Epithelial cell of esophagus (primary cell): ENCODE measurements around the gene TTC9B.

Experiments used
- DNase-seq: peaks from one replicate; pipeline ENCODE4 v3.0.0; 2010; ENCODE audit warnings: low read depth
- H3K4me3 ChIP-seq: 2 replicates; pipeline ENCODE4 v1.5.1; 2011; ENCODE audit warnings: mild to moderate bottlenecking, low read length, control low read depth
- CTCF ChIP-seq: IDR thresholded peaks from 2 replicates; pipeline ENCODE4 v1.5.1; 2011; ENCODE audit warnings: low read depth, mild to moderate bottlenecking, low read length, control low read depth, inconsistent platforms; ENCODE audit not compliant: insufficient read depth; ENCODE audit errors: missing control alignments

TTC9B gene

DNA sequence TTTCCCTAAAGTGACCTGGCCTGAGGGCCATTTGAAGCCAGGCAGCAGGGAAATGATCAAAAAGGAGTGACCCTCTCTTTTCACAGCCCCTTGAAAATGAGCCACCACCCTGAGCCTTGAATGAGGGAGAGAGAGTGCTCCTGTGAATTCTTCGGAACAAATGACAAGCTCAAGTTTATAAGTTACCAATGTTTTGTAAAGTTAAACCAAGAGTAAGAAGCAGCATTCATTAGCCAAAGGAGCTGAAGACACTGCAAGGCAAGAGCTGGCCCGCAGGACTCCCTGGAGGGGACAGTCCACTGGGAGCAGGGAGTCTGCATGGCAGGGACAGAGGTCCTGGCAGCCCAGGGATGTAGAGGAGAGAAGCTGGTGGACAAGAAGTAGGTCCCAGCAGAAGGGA lies 25.0 kb upstream of the TTC9B start:
- no peak for TF ChIP-seq CTCF
- DNase-seq, result no peak
- H3K4me3 ChIP-seq, result no peak overlapping the region

GRCh38 chr19:40242480-40242879 lies 24.3 kb upstream of the TTC9B start:
- H3K4me3 ChIP-seq, result no peak overlapping the region
- TF ChIP-seq CTCF, result no peak
- no peak for DNase-seq

GRCh38 chr19:40241809-40242384 lies 23.7 kb upstream of the TTC9B start:
- TF ChIP-seq CTCF, result no peak
- DNase-seq, result no peak
- H3K4me3 ChIP-seq, result no peak overlapping the region

GRCh38 chr19:40241125-40241808 lies 23.1 kb upstream of the TTC9B start:
- TF ChIP-seq CTCF, result no peak
- no peak overlapping the region for H3K4me3 ChIP-seq

GRCh38 chr19:40240332-40240731 lies 22.1 kb upstream of the TTC9B start:
- H3K4me3 ChIP-seq, result no peak overlapping the region
- no peak for TF ChIP-seq CTCF

More at GRCh38 chr19:40241125-40241808, 23.1 kb upstream of the TTC9B start:
- no peak for DNase-seq

DNA sequence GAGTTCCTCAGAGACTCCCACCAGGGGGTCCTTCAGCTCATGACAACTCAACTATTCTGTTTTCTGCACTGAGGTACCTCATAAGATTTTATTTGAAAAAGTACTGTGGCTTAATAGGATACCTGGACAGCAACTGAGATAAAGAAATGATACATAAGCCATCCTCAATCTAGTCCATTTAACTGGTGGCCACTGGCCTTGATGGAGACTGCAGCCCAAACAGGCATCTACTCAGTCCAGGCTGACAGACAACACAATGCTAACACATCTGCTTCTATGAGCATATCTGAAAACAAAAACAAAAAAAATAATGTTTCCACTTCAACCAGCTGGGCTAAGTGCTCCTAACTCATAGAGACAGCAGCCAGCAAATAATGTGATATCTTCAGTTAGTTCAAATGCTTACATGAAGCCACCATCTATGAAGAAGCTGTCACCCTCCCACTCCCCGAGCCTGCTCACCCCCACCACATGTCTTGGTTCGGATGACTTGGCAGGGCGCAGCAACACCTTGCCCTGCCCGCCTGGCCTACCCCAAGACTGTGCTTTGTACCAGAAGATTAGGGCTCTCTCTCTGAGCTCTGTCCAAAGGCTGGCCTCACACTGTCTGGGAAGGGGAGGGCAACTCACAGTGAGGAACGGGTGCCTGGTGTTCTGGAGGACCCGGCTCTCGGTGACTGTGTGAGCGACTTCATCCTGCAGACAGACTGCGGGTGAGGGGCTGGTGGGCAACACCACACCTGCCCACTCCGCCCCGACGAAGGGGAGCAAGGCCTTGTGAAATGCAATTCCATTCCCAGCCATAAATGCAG lies 21.4 kb upstream of the TTC9B start:
- no peak for TF ChIP-seq CTCF
- no peak overlapping the region for H3K4me3 ChIP-seq
- no peak for DNase-seq

More at GRCh38 chr19:40240332-40240731, 22.1 kb upstream of the TTC9B start:
- DNase-seq, result no peak
